B cell (primary cell): ENCODE results near the gene QSER1.

Source experiments
- EZH2 ChIP-seq: IDR thresholded peaks from 2 replicates; pipeline ENCODE4 v1.6.1; 2012; ENCODE audit warnings: borderline replicate concordance, low read depth, mild to moderate bottlenecking, moderate library complexity, low read length; ENCODE audit not compliant: insufficient read depth, poor library complexity, severe bottlenecking
- TF ChIP-seq, protein P1 (sequence below): fragments of 200-600 bp; IDR thresholded peaks from one replicate; pipeline ENCODE4 v1.8.0; 2022; ENCODE audit warnings: antibody characterized with exemption, mild to moderate bottlenecking

GRCh38 chr11:32952421-32952820 lies 59.8 kb downstream of the QSER1 start:
- TF ChIP-seq, protein P1, sequence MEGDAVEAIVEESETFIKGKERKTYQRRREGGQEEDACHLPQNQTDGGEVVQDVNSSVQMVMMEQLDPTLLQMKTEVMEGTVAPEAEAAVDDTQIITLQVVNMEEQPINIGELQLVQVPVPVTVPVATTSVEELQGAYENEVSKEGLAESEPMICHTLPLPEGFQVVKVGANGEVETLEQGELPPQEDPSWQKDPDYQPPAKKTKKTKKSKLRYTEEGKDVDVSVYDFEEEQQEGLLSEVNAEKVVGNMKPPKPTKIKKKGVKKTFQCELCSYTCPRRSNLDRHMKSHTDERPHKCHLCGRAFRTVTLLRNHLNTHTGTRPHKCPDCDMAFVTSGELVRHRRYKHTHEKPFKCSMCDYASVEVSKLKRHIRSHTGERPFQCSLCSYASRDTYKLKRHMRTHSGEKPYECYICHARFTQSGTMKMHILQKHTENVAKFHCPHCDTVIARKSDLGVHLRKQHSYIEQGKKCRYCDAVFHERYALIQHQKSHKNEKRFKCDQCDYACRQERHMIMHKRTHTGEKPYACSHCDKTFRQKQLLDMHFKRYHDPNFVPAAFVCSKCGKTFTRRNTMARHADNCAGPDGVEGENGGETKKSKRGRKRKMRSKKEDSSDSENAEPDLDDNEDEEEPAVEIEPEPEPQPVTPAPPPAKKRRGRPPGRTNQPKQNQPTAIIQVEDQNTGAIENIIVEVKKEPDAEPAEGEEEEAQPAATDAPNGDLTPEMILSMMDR = no peak
- no peak for TF ChIP-seq EZH2
